SIG-M5 treated with dmso at 0.1 percent for 504 hours (cell line): ENCODE measurements around the gene GFY.

Experiments used
- DNase-seq: peaks from one replicate; lab custom pipeline; 2025; ENCODE audit not compliant: unreplicated experiment; lab: John Stamatoyannopoulos, UW

Gene GFY

DNA sequence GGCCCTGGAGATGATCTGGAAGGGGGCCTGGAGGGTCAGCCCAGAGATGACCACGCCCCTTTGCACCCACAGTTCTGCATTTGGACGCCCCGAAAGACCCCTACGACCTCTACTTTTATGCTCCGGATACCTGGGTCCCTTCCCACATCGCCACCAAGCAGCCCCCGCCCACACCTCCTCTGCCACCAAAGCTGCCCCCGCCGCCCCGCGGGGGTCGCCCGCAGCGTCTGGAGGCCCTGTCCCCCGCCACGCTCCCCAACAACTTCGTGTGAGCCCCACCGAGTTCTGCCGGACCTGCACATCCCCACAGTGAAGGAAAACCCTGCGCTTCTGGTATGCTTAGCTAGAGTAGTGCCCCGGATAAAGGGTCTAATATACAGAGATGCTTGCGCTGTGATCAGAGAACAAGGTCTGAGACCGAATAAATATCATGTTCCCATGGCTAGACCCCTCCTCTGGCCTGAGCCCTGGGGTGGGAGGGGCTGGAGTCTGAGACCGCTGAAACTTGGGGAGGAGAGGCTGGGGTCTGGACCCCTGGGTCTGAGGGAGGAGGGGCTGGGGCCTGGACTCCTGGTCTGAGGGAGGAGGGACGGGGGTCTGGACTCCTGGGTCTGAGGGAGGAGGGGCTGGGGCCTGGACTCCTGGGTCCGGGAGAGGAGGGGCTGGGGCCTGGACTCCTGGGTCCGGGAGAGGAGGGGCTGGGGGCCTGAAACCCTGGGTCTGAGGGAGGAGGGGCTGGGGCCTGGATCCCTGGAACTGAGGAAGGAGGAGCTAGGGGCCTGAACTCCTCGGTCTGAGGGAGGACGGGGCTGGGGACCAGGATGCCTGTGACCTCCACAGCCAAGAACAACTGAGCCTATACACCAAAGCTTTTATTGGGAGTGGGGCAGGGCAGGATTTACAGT lies 3.6 kb downstream of the GFY start:
- no peak for DNase-seq

DNA sequence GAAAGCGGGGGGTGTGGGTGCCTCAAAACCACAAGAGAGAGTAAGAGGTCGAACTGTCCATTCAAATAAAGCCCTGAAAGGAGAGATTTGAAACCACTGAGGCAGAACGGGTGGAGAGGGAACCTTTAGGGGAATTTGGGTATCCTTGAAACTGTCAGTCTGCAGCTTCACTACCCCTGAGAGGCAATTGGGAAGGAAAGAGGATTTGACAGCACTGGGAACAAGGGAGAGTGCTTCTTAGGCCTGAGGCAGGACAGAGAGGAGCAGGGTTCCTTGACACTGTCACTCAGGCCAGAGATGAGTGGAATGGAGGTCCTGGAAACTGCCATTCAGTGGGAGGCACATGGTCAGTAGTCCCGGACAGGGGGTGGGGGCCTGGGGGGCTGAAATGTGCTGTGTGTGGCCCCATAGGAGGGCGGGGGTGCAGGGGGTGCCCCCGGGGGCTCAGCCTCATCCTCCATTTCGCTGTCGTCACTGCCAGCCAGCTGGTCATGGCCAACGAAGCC lies 5.0 kb downstream of the GFY start:
- DNase-seq = no peak

DNA sequence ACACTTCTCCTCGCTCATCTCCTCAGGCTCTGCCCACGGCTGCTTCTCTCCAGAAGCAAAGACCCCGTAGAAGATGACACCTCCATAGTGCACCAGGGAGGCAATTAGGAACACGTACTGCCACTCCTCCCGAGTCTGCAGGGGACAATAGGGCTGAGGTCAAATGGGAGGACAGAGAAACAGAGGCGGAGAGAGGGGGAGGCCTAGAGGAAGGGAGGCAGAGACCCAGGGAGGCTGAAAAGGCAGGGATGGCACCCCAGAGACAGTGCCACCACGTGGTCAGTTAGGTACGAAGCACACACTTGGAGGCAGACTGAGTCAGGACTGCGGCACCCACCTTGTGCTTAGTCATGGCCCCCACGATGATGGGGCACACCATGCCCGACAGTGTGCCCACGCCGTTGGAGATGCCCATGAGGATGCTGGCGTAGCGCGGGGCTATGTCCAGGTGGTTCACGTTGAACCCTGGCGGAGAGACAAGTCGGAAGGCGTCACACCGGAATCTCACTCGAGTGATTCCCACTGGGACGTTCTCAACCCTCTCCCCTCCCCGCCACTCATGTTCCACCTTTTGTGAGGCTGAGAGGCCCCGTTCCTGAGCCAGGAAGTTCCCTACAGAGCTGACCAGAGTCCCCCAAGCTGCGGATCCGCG lies 5.6 kb downstream of the GFY start:
- no peak for DNase-seq

DNA sequence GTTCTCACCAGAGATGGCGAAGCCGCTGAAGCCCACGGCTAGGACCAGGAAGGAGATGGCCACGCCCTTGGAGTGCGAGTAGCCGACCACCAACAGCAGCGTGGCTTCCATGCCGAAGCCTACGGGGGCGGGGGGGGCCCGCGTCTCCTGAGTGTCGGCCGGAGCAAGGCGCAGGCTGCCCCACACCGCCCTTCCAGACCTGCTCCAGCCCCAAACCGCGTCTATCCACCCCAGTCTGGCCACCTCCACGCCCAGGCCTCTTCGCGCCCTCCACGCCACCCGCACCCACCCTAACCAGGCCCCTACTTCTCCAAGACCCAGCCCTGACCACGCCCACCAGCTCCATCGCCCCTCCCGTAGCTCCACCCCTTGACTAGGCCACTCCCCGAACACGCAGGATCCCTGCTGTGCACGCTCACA lies 6.2 kb downstream of the GFY start:
- no peak for DNase-seq

DNA sequence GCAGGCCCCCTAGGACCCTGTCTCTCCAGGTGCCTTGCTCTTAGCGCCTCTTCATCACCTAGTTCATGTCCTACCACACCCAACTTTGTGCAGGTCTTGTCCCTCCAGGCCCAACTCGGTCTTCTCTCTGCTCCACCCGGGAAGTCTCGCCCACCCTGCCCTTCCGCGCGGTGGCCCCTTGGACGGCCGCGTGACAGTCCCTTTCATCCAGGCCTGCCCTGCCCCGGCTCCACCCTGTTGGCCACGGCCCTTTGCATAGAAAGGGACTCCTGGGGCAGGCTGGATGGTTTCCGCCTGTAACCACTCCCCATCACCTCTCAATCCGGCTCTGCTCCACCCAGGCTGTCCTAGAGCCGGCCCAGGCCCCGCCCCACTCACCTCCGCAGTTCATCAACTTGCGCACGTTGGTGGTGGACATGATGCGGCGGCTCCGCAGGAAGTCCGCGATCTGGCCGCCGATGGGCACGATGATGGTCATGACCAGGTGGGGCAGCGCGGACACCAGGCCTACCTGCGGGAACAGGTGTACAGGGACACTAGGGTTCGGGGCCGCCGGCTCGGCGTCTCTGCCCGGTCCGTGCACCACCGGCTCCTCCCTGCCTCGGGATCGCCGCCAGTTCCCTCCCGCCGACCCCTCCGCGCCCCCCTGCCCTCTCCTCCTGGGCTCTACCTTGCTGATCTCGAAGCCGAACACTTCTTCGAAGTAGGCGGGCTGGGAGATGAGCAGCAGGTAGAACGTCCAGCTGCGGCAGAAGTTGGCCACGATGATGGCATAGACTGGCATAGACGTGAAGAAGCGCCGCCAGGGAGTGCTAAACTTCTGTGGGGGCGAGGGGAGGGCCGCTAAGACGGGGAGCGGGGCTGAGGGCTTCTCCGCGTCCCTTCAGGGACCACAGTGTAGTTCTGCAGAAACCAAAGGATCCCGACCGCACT lies 7.2 kb downstream of the GFY start:
- no peak for DNase-seq

DNA sequence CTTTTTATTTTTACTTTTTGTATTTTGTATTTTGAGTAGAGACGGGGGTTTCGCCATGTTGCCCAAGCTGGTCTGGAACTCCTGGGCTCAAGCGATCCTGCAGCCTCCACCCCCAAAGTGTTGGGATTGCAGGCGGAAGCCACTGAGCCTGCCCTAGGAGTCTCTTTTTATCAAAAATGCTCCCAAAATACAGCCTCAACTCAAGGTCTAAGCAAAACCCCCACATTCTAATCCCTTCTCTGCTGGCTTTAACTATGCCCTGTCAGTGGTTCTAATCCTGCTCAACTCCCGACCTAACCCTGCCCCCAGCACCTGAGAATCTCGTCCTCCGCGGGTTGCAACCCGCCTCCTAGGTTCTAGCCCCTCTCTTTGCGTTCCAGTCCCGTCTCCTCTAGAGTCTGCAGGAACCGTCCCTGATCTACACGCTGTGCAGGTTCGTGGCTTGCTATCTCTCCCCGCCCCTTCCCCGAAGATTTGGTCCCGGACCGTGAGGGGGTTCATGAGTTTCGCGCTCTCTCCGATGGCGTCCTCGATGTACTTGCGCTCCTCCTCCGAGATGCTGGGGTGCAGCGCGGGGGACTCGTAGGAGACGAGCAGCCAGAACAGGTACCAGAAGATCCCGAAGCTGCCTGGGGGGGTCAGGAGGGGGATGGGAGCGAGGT lies 8.2 kb downstream of the GFY start:
- DNase-seq = no peak

DNA sequence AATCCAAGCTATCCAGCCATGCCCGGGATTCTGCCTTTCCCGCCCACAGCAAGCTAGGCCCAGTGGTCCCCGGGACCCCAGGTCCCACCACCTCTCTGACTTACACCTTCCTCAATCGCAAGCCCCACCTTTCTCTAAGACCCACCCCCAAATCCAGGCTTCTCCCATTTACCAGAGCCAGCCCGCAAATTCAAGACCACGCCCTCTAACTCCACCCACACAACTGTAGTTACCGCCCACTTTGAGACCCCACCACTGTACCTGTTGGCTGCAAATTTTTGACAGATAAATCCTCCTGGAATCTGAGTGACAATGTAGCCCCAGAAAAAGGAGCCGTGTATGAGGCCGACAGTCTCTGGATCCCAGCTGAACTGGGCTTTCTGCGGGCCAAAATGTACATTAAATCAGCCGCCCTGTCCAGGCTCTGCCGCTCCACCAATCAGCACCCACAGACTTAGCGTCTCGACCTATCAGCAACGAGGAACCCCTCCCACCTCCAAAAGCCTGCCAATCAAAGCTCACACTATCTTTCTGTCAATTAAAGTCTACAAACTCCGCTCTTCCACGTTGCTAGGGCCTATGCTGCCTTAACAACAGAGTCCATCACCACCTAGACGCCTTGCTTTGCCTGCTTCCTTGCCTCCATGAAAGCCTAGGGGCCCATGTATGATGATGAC lies 9.9 kb downstream of the GFY start:
- DNase-seq = no peak

DNA sequence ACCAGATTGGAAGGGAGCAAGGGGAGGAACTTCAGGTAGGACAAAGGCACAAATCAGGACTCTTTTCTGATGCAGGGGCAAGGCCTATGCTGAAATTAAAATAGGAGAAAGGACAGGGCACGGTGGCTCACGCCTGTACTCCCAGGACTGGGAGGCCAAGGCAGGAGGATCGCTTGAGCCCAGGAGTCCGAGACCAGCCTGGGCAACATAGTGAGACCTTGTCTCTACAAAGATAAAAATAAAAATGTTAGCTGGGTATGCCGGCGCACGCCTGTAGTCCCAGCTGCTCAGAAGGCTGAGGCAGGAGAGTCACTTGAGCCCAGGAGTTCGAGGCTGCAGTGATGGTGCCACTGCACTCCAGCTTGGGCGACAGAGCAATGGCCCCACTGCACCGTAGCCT lies 10.5 kb downstream of the GFY start:
- no peak for DNase-seq

DNA sequence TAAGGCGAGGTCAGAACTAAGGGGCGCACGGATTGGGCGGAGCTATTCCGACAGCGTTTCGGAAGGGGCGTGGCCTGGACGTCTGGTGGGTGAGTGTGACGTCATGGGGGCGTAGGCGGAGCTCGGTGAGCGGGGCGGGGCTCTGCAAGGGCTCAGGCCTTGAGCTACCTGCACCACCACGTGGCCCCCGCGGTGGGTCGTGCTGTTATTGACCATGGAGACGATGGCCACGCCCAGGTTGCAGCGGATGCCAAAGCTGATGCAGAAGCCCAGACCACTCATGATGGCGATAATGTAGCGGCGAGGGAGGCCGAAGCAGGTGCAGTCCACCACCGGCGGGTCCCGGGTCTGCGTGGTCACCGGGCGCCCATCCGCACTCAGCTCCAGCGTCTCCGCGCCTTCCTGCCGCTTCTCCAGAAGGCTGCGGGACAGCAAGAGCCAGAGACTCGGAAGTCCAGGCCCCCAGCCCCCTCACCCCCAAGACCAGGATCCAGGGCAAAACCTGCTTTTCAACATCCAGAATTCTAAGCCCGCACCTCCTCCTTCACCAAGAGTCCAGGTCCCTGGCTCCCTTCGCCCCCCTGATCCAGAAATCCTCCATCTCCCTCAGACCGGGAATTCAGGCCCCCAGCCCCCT lies 11.3 kb downstream of the GFY start:
- no peak for DNase-seq

DNA sequence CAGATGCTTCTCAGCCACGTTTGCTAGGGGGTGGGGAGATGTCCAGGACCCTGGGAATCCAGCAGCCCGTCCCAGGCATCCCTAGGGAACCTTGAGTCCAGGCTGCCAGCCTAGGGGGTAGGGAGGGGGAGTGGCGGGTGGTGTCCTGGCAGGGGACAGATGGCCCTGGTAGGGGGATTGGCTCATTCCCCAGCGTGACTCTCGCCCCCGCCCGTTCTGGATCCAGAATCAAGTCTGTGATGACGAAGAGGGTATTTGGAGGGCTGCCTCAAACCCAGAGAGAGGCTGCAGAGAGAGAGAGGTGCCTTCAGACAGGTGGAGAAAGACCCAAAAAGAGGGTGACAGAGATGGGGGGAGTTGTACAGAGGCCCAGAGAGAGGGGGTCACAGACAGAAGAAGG lies 12.0 kb downstream of the GFY start:
- no peak for DNase-seq

DNA sequence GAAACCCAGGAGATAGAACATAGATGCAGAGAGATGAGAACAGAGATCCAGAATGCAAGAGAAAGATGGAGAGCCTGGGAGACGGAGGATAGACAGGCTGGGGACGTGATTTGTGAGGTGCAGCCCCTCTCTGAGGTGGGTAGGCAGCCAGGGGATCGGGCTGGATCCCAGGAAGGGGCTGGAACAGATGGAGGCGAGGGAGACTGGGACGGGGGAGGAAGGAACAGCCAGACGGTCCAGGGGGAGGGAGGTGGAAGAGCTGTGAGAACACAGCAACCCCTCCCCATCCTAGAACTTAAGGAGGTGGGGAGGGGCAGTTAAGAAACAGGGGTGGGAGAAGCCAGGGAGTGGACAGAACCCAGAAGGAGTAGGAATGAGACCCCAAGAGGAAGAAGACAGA lies 13.1 kb downstream of the GFY start:
- DNase-seq = no peak

DNA sequence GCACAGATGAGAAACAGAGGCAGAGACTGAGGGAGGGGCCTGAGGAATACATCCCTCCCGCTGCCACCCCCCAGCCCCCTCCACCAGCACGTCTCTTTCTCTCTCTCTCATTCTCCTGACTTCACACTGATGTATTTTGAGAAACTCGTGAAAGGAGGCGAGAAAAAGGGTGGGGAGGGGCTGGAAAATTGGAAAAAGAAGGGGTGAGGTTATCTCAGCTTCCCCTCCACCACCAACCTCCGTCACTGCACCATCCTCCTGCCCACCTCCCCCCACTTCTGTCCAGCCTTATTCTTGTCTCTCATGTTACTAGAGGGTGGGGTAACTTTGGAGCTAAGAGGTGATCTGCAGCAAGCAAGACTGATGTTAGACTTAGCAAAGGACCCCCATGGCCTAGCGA lies 14.6 kb downstream of the GFY start:
- no peak for DNase-seq

DNA sequence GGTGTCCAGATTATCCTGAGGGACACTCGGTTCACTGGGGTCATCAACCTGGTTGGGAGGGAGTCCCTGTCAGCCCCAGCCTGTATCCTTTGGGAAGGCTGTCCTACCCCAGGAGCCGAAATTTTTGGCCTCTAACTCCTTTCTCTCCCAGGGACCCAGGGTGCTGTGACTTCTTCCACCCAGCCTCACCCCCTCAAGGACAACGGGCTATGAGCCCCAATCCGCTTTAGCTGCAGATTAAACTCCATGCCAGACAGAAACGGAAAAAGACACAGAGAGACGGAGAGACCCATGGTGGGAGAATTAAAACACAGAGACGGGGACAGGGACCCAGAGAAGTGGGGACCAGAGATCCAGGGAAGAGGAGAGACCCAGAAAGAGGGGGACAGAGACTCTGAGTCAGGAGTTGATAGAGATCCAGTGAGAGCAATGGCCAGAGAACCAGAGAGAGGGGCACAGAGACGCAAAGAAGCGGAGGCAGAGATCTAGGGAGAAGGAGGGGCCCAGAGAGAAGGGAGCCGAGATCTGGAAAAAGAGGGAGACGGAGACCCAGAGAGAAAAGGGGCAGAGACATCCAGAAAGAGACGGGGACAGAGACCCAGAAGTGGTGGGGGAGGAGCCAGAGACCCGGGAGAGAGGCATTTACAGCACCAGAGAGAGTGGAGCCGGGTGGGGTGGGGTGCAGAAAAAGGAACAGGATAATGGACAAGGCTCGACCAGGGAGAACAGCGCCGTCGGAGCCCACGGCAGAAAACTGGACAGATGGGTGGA lies 15.4 kb downstream of the GFY start:
- DNase-seq = no peak

DNA sequence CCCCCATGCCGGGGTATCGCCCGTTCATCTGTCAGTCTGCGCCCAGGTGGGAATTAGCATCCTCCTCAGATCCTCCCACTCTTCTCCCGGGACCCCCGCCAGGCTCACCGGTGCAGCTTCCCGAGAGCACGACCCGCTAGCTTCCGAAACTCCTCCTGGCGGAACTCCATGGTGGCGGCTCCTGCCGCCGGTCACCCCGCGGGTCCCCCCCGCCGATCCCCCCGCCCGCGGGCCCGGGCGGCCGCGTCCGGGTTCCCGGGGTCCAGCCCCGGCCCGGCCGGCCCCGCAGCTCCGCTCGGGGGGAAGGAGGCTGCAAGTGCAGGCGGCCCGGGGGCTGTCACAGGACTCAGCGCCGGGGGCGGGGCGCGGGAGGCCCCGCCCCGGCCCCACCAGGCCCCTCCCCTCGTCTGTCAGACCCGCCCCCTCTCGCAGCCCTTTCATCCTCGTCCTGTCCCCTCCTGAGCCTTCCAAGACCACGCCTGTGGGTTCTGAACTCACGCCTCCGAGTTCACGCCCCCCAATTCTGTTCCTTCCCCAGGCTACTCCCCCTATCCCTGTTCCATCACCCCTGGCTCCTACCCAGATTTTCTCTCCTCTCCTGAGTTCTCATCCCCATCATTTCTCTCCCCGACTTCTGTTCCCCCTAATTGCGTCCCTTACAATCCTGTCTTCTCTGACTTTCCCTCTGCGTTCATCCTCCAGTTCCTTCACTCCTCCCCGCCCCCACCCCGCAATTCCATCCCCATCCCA lies 16.2 kb downstream of the GFY start, which contains the start of gene SLC17A7:
SLC17A7 (minus strand) TSS at position 318 of the 750 bp plus-strand sequence; CDS start at position 170, 148 bp downstream.
- no peak for DNase-seq

DNA sequence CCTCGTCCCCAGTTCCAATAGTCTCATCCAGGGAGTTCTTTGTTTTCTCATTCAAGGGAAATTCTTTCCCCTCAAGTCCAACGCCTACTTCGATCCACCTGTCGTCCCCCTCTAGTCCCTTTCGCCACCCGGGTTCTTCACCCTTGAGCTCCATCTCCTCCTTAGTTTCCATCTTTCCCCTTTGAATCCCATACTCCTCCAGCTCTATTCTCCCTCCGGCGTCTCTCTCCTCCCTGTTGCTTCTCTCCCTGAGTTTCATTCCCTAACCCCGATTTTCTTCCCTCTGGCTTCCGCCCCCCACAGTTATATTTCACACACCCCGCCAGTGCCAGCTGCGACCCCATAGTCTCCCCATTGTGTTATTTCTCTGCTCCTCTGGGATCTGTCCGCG lies 16.8 kb downstream of the GFY start:
- DNase-seq = no peak

DNA sequence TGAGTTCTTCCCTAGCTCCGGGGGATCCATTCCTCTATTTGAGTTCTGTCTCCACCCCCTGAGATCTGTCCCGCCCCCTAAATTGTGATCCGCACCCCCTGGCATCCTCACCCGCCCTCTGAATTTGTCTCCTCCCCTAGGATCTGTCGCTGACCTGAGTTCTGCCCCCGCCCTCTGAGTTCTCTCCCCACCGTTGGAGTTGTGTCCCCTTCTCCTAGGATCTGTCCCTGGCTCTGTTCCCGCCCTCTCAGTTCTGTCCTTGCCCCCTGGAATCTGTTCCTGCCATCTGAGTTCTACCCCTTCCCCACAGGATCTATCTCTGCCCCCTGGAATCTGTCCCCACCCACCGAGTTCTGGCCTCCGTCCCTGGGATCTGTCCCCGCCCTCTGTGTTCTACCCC lies 17.2 kb downstream of the GFY start:
- DNase-seq = no peak

DNA sequence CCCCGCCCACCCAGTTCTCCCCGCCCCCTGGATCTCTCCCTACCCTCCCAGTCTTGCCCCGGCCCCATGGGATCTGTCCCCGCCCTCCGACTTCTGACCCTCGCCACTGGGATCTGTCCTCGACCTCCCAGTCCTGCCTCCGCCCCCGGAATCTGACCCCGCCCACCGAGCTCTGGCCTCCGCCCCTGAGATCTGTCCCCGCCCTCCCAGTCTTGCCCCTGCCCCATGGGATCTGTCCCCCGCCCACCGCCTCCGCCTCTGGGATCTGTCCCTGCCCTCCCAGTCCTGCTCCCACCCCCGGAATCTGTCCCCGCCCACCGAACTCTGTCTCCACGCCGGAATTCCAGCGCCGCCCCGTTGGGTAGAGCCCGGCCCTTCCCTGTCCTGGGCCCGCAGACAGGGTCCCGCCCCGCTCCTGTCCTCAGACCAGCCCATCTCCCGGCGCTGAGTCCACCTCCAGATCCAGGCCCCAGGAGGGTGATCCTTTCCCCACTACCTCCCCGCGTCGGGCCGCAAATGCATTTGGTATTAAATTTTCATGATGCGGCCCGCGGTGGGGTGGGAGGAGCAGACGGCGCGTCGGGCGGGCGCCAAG lies 17.7 kb downstream of the GFY start:
- peak; percentile 58 for DNase-seq
